HEK293T (cell line): Measurements from ENCODE around the gene GDPD5.

Experiments used
- CTCF ChIA-PET: fragments of 350-600 bp; formaldehyde crosslinking; extraction: SDS; loops from one replicate; lab custom pipeline; 2021; ENCODE audit warnings: antibody characterized with exemption, inconsistent platforms; lab: Yijun Ruan, JAX
- POLR2A ChIA-PET: fragments of 350-600 bp; formaldehyde crosslinking; extraction: SDS; loops from one replicate; lab custom pipeline; 2020; ENCODE audit warnings: antibody characterized with exemption, inconsistent platforms; lab: Yijun Ruan, JAX
- DNase-seq: peaks from one replicate; pipeline ENCODE4 v3.0.0; 2012; ENCODE audit warnings: mixed read lengths; ENCODE audit errors: extremely low spot score
- ARNT ChIP-seq: fragments of 450-650 bp; IDR thresholded peaks from 2 replicates; pipeline ENCODE4 v1.6.1; 2017; ENCODE audit warnings: mild to moderate bottlenecking
- BHLHE40 ChIP-seq: fragments of 450-650 bp; IDR thresholded peaks from 2 replicates; pipeline ENCODE4 v1.6.1; 2016; ENCODE audit warnings: mild to moderate bottlenecking, moderate library complexity, borderline replicate concordance
- CTBP1 ChIP-seq: fragments of 450-650 bp; IDR thresholded peaks from 2 replicates; pipeline ENCODE4 v1.6.1; 2016; ENCODE audit warnings: borderline replicate concordance
- ELF4 ChIP-seq: fragments of 450-650 bp; IDR thresholded peaks from 2 replicates; pipeline ENCODE4 v1.6.1; 2017; ENCODE audit warnings: antibody characterized with exemption
- FOXA1 ChIP-seq: fragments of 450-650 bp; IDR thresholded peaks from 2 replicates; pipeline ENCODE4 v1.6.1; 2016; ENCODE audit warnings: mild to moderate bottlenecking
- FOXK2 ChIP-seq: fragments of 450-650 bp; IDR thresholded peaks from 2 replicates; pipeline ENCODE4 v1.6.1; 2016; ENCODE audit warnings: mild to moderate bottlenecking
- FOXM1 ChIP-seq: fragments of 450-650 bp; IDR thresholded peaks from 2 replicates; pipeline ENCODE4 v1.6.1; 2017; ENCODE audit warnings: mild to moderate bottlenecking, borderline replicate concordance
- HDGF ChIP-seq: fragments of 450-650 bp; IDR thresholded peaks from 2 replicates; pipeline ENCODE4 v1.6.1; 2017; ENCODE audit warnings: antibody characterized with exemption, borderline replicate concordance
- L3MBTL2 ChIP-seq: fragments of 450-650 bp; conservative IDR thresholded peaks from 2 replicates; pipeline ENCODE4 v1.6.1; 2016; ENCODE audit warnings: mild to moderate bottlenecking
- LEF1 ChIP-seq: fragments of 450-650 bp; IDR thresholded peaks from 2 replicates; pipeline ENCODE4 v1.6.1; 2017; ENCODE audit warnings: mild to moderate bottlenecking, borderline replicate concordance
- NFRKB ChIP-seq: fragments of 450-650 bp; IDR thresholded peaks from 2 replicates; pipeline ENCODE4 v1.6.1; 2016; ENCODE audit warnings: mild to moderate bottlenecking, moderate library complexity
- PKNOX1 ChIP-seq: fragments of 450-650 bp; IDR thresholded peaks from 2 replicates; pipeline ENCODE4 v1.6.1; 2016
- SP1 ChIP-seq: fragments of 450-650 bp; IDR thresholded peaks from 2 replicates; pipeline ENCODE4 v1.6.1; 2017
- SUZ12 ChIP-seq: fragments of 450-650 bp; IDR thresholded peaks from 2 replicates; pipeline ENCODE4 v1.6.1; 2016; ENCODE audit warnings: mild to moderate bottlenecking
- TARDBP ChIP-seq: fragments of 450-650 bp; IDR thresholded peaks from 2 replicates; pipeline ENCODE4 v1.6.1; 2016
- ZNF384 ChIP-seq: fragments of 450-650 bp; IDR thresholded peaks from 2 replicates; pipeline ENCODE4 v1.6.1; 2016

GDPD5 gene

GRCh38 chr11:75462117-75462653, 63.6 kb downstream of the GDPD5 start:
- ChIA-PET CTCF (no interaction called here), POLR2A (no interaction called here)
- DNase-seq, result no peak
- TF ChIP-seq SUZ12 (no peak), PKNOX1 (no peak), FOXM1 (no peak), CTBP1 (no peak), ZNF384 (no peak), ELF4 (no peak), TARDBP (no peak), ARNT (no peak), HDGF (no peak), L3MBTL2 (no peak), NFRKB (no peak), FOXA1 (no peak), SP1 (no peak), FOXK2 (no peak), BHLHE40 (no peak), LEF1 (no peak)

- TF ChIP-seq CTBP1 (no peak), NFRKB (no peak), FOXA1 (no peak), L3MBTL2 (no peak), FOXM1 (no peak), BHLHE40 (no peak), PKNOX1 (no peak), FOXK2 (no peak), LEF1 (no peak)
- ChIA-PET CTCF (no interaction called here), POLR2A (no interaction called here)
- no peak for DNase-seq
Observed at GRCh38 chr11:75461151-75461550, 64.6 kb downstream of the GDPD5 start.

- no peak for DNase-seq
- POLR2A ChIA-PET, result no interaction called here
- CTCF ChIA-PET, result no interaction called here
- no peak for TF ChIP-seq FOXM1
- TF ChIP-seq FOXA1, result no peak
- TF ChIP-seq ARNT, result no peak
- TF ChIP-seq PKNOX1, result no peak
- TF ChIP-seq FOXK2, result no peak
- no peak for TF ChIP-seq CTBP1
- no peak for TF ChIP-seq BHLHE40
- no peak for TF ChIP-seq SP1
- no peak for TF ChIP-seq TARDBP
- no peak for TF ChIP-seq NFRKB
- no peak for TF ChIP-seq ELF4
- TF ChIP-seq SUZ12, result no peak
- TF ChIP-seq L3MBTL2, result no peak
- no peak for TF ChIP-seq LEF1
- no peak for TF ChIP-seq ZNF384
Observed at GRCh38 chr11:75456596-75457183, 69.1 kb downstream of the GDPD5 start.

GRCh38 chr11:75454987-75455386, 70.8 kb downstream of the GDPD5 start:
- no peak for TF ChIP-seq HDGF
- ChIA-PET CTCF (no interaction called here), POLR2A (no interaction called here)
- DNase-seq, result no peak

- ChIA-PET CTCF (no interaction called here), POLR2A (no interaction called here)
- TF ChIP-seq CTBP1, result no peak
- no peak for TF ChIP-seq HDGF
- TF ChIP-seq PKNOX1, result peak; percentile 25; the same call in 1 of the 2 replicates
- TF ChIP-seq FOXA1, result no peak
- DNase-seq, result no peak
Observed at GRCh38 chr11:75453916-75454655, 71.7 kb downstream of the GDPD5 start.
